Endodermal cell (in vitro differentiated cells): Measurements from ENCODE around the gene SLC25A28. TPM values are rescaled to one million over a fixed set of nuclear protein-coding genes. Genes with fewer than 3 reads are reported as not detected.

ENCODE experiments used
- DNase-seq: peaks from one replicate; pipeline ENCODE4 v3.0.0-alpha.2; 2017
- H3K27ac ChIP-seq: 2 replicates; pipeline ENCODE4 v1.5.1; 2013; ENCODE audit warnings: mild to moderate bottlenecking, low read depth, low read length, moderate library complexity
- H3K27me3 ChIP-seq: 2 replicates; pipeline ENCODE4 v1.6.1; 2013; ENCODE audit warnings: mild to moderate bottlenecking, low read length, moderate library complexity; ENCODE audit not compliant: insufficient read depth, control insufficient read depth, poor library complexity, severe bottlenecking
- H3K36me3 ChIP-seq: 2 replicates; pipeline ENCODE4 v1.7.0; 2013; ENCODE audit warnings: mild to moderate bottlenecking, low read length, moderate library complexity; ENCODE audit not compliant: control insufficient read depth, insufficient read depth
- H3K4me1 ChIP-seq: one replicate; pipeline ENCODE4 v1.7.0; 2013; ENCODE audit warnings: low read length; ENCODE audit not compliant: control insufficient read depth, insufficient read depth
- H3K4me3 ChIP-seq: 2 replicates; pipeline ENCODE4 v1.5.1; 2013; ENCODE audit warnings: mild to moderate bottlenecking, low read length, moderate library complexity
- H3K9ac ChIP-seq: 2 replicates; pipeline ENCODE4 v1.6.1; 2013; ENCODE audit warnings: mild to moderate bottlenecking, low read length, moderate library complexity; ENCODE audit not compliant: poor library complexity, severe bottlenecking; ENCODE audit errors: extremely low read depth
- H3K9me3 ChIP-seq: 2 replicates; pipeline ENCODE4 v1.6.1; 2013; ENCODE audit warnings: mild to moderate bottlenecking, low read length, moderate library complexity; ENCODE audit not compliant: control insufficient read depth
- H3K27ac Mint-ChIP-seq: 2 replicates; pipeline ENCODE4 v1.8.0; 2020; ENCODE audit warnings: mixed read lengths
- H3K27me3 Mint-ChIP-seq: 2 replicates; pipeline ENCODE4 v1.8.0; 2021; ENCODE audit warnings: mild to moderate bottlenecking, mixed read lengths; ENCODE audit not compliant: insufficient read depth
- H3K36me3 Mint-ChIP-seq: 2 replicates; pipeline ENCODE4 v1.8.0; 2020; ENCODE audit warnings: low read depth, mixed read lengths
- H3K4me1 Mint-ChIP-seq: 2 replicates; pipeline ENCODE4 v1.8.0; 2020; ENCODE audit warnings: mixed read lengths
- H3K4me3 Mint-ChIP-seq: 2 replicates; pipeline ENCODE4 v1.8.0; 2020; ENCODE audit warnings: mild to moderate bottlenecking, moderate library complexity, mixed read lengths
- H3K9me3 Mint-ChIP-seq: 2 replicates; pipeline ENCODE4 v1.8.0; 2020; ENCODE audit warnings: mild to moderate bottlenecking, mixed read lengths
- WGBS, 2 experiments: methylation state at CpG; one replicate each; pipeline versions ENCODE4 v1.1.5 to v1.1.7; 2013; ENCODE audit warnings: missing lambda C conversion rate in 2 of 2, mixed read lengths in 1 of 2; ENCODE audit not compliant: insufficient coverage in 1 of 2, insufficient read length in 1 of 2; 5-methylcytosine and 5-hydroxymethylcytosine counted together
- total RNA-seq, 2 donors: library from RNA; stranded (reverse); fragmentation: NEBNext Ultra II Directional in 1 of 2; extraction: Animal tissue kit (Norgen Biotek cat#: 25700) in 1 of 2; gene quantifications; 2 replicates in 1 of 2; 3 replicates in 1 of 2; pipeline ENCODE4 v1.2.1, GENCODE V29; 2021
- TF ChIP-seq, protein P1 (sequence below): fragments of 200-600 bp; sonication (generic); conservative IDR thresholded peaks from 2 replicates; pipeline ENCODE4 v1.5.0; 2021; ENCODE audit warnings: antibody characterized with exemption, mild to moderate bottlenecking

SLC25A28 gene
- total RNA-seq, 2 donors from 2014 or later, result 20.4 to 30.0 TPM

DNA sequence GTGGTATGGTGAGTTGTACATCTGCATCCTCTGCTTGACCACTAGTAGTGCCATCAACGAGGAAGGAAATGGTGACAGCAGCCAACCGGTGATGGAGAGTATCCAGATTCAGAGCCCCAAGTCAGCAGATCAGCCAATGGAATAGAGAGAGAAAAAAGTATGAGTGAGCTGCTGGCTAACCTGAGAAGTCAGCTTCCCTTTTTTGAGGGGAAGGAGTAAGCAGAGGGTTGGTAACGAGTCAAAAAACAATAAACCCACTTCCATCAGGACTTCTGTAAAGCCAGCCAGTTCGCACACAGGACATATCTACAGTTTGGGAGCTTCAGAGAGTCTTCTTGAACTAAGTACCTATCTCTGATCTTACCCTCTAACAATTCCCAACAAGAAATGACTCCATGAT, 8.9 kb downstream of the SLC25A28 start:
- H3K36me3 ChIP-seq, result peaks cover 23% of the 10 kb centered on the region
- H3K9me3 ChIP-seq, result no peaks in the 10 kb centered on the region
- H3K9me3 Mint-ChIP-seq, result no peaks in the 10 kb centered on the region
- TF ChIP-seq, protein P1, sequence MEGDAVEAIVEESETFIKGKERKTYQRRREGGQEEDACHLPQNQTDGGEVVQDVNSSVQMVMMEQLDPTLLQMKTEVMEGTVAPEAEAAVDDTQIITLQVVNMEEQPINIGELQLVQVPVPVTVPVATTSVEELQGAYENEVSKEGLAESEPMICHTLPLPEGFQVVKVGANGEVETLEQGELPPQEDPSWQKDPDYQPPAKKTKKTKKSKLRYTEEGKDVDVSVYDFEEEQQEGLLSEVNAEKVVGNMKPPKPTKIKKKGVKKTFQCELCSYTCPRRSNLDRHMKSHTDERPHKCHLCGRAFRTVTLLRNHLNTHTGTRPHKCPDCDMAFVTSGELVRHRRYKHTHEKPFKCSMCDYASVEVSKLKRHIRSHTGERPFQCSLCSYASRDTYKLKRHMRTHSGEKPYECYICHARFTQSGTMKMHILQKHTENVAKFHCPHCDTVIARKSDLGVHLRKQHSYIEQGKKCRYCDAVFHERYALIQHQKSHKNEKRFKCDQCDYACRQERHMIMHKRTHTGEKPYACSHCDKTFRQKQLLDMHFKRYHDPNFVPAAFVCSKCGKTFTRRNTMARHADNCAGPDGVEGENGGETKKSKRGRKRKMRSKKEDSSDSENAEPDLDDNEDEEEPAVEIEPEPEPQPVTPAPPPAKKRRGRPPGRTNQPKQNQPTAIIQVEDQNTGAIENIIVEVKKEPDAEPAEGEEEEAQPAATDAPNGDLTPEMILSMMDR, result no peak
- no peak overlapping the region for H3K27ac ChIP-seq
- H3K27me3 ChIP-seq, result no peaks in the 10 kb centered on the region
- H3K4me1 ChIP-seq, result peaks cover 7% of the 10 kb centered on the region
- H3K4me3 Mint-ChIP-seq, result no peak overlapping the region
- peaks cover 9% of the 10 kb centered on the region for H3K36me3 Mint-ChIP-seq
- peaks cover 17% of the 10 kb centered on the region for H3K4me1 Mint-ChIP-seq
- no peak overlapping the region for H3K27ac Mint-ChIP-seq
- no peak overlapping the region for H3K4me3 ChIP-seq
- WGBS, 2 experiments, result 82 to 95% methylated on average over 4 of the region's 4 CpGs
- no peaks in the 10 kb centered on the region for H3K27me3 Mint-ChIP-seq
- DNase-seq, result no peak
- H3K9ac ChIP-seq, result no peak overlapping the region

GRCh38 chr10:99610221-99610620, 10.0 kb downstream of the SLC25A28 start:
- no peak for DNase-seq
- peaks cover 23% of the 10 kb centered on the region for H3K36me3 ChIP-seq
- TF ChIP-seq, protein P1, result no peak

GRCh38 chr10:99609186-99609585, 11.1 kb downstream of the SLC25A28 start:
- Histone ChIP-seq H3K36me3 (peaks cover 23% of the 10 kb centered on the region), H3K4me1 (peaks cover 7% of the 10 kb centered on the region), H3K9ac (no peak overlapping the region), H3K4me3 (no peak overlapping the region), H3K27ac (no peak overlapping the region), H3K9me3 (peaks cover 5% of the 10 kb centered on the region), H3K27me3 (no peaks in the 10 kb centered on the region)
- peaks cover 17% of the 10 kb centered on the region for H3K4me1 Mint-ChIP-seq
- H3K4me3 Mint-ChIP-seq, result no peak overlapping the region
- peaks cover 9% of the 10 kb centered on the region for H3K36me3 Mint-ChIP-seq
- WGBS, 2 experiments, result 92 to 100% methylated on average over 2 of the region's 2 CpGs
- DNase-seq, result no peak
- H3K9me3 Mint-ChIP-seq, result peaks cover 6% of the 10 kb centered on the region
- no peak overlapping the region for H3K27ac Mint-ChIP-seq
- TF ChIP-seq, protein P1, result no peak
- no peaks in the 10 kb centered on the region for H3K27me3 Mint-ChIP-seq

More at GRCh38 chr10:99610221-99610620, 10.0 kb downstream of the SLC25A28 start:
- Histone ChIP-seq H3K27ac (no peak overlapping the region), H3K9me3 (no peaks in the 10 kb centered on the region), H3K4me1 (peaks cover 7% of the 10 kb centered on the region), H3K27me3 (no peaks in the 10 kb centered on the region), H3K9ac (no peak overlapping the region), H3K4me3 (no peak overlapping the region)
- Mint-ChIP-seq H3K4me3 (no peak overlapping the region), H3K9me3 (no peaks in the 10 kb centered on the region), H3K4me1 (peaks cover 17% of the 10 kb centered on the region), H3K27ac (no peak overlapping the region), H3K27me3 (no peaks in the 10 kb centered on the region), H3K36me3 (peaks cover 9% of the 10 kb centered on the region)
- WGBS, 2 experiments, result 96% methylated on average over 3 of the region's 3 CpGs; no CpG with 5 or more reads in 1 of the 2 experiments
